HG03575 (cell line): ENCODE data around the gene RBCK1.
"Not testable (repeated sequence)": the region's sequence is repeated elsewhere in the genome, so short reads cannot be mapped to it uniquely, and the experiment has no call there.

Source experiments
- ATAC-seq: cut with Tn5 transposase; IDR thresholded peaks from one replicate; pipeline ENCODE4 v1.9.1; 2021; ENCODE audit not compliant: unreplicated experiment, insufficient number of reproducible peaks, low FRiP score; ENCODE audit errors: extremely low read depth

Gene RBCK1

GRCh38 chr20:407953-408842, at the start of gene RBCK1:
TSS of gene RBCK1 (plus strand) at chr20:408299. CDS start at chr20:408758, 459 bp downstream.
- ATAC-seq = no peak

DNA sequence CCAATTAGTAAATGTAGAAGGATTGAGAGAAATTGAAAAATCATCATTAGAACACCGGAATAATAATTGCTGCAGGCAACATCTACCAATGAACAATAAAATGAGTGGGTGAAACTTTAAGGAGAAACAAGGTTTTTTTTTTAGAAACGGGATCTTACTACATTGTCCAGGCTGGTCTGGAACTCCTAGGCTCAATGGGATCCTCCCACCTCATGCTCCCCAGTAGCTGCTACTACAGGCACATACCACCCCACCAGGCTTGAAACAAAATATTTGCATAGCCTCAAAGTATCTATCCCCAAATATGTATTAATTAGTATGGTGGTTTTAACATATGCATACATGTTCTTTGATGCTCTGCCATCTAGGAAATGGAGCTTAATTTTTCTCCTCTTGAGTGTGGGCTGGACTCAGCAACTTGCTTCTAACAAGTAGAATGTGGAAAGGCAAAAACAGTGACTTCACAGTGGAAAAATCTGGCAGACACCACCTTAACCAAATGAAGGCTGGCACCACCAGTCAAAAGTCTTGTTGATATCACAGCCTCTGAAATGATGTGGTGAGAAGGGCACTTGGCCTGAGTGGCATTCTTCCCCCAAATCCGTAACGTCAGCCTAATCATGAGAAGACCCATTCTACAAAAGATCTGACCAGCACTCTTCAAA, 49.1 kb upstream of the RBCK1 start:
- no peak for ATAC-seq

- ATAC-seq = no peak
These were observed 46.5 kb upstream of the RBCK1 start for GRCh38 chr20:361561-361960.

DNA sequence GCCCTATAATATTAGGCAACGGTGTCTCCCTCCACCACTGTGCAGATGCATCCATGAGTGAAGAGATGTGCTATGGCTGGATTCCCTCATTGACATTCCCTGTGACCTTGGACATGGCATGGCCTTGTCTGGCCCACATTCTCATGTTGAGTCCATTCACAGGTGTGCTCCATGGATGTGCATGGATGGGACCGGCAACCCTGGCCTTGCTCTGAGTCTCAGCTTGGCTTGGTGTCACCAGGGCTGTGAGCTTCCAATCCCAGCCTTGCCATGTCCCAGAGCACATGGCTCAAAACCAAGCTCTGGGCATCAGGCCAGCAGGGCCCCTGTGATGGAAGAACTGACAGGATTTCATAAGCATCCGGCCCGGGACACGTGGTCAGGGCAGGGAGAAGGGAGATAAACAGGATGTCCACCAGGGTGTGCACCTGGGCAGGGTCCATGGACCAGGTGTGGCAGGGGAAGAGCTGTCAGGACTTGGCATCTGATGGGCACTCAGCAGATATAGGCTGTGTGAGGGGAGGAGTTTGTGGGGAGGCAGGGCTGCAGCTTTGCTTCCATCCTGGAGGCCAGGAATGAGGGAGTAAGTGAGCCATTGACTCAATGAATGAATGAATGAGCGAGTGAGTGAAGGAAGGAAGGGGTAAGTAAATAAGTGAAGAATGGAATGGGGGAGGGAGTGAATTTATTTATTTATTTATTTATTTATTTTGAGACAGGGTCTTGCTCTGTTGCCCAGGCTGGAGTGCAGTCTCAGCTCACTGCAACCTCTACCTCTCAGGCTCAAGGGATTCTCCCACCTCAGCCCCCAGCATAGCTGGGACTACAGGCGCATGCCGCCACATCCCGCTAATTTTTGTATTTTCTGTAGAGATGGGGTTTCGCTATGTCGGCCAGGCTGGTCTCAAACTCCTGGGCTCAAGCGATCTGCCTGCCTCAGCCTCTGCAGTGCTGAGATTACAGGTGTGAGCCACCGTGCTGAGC, 45.5 kb upstream of the RBCK1 start:
- no peak for ATAC-seq

- no peak for ATAC-seq
These were observed 44.6 kb upstream of the RBCK1 start for GRCh38 chr20:363319-364078.

- no peak for ATAC-seq
These were observed 42.9 kb upstream of the RBCK1 start for GRCh38 chr20:364905-365794.

DNA sequence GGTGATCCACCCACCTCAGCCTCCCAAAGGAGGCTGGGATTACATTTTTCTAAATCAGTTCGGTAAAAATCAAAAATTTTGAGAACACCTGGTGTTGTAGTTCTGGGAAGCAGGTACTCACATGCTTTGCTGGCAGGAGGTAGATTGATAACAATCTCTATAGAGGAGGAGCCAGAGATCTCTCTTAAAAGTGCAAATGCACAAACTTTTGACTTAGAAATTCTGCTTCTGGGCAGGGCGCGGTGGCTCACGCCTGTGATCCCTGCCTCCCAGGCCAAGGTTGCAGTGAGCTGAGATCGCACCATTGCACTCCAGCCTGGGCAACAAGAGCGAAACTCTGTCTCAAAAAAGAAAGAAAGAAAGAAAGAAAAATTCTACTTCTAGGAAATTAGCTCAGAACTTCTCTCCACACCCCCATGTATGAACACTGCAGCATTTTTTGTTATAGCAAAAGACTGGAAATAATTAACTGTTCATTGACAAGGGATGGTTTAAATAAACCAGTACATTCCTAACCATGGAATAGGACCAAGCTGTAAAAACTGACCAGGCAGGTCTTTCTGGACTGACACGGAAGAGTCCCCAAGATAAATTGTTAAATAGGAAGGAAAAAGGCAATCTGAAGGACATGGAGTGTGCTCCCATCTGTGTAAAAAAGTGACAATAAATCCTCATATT, 41.9 kb upstream of the RBCK1 start:
- no peak for ATAC-seq

DNA sequence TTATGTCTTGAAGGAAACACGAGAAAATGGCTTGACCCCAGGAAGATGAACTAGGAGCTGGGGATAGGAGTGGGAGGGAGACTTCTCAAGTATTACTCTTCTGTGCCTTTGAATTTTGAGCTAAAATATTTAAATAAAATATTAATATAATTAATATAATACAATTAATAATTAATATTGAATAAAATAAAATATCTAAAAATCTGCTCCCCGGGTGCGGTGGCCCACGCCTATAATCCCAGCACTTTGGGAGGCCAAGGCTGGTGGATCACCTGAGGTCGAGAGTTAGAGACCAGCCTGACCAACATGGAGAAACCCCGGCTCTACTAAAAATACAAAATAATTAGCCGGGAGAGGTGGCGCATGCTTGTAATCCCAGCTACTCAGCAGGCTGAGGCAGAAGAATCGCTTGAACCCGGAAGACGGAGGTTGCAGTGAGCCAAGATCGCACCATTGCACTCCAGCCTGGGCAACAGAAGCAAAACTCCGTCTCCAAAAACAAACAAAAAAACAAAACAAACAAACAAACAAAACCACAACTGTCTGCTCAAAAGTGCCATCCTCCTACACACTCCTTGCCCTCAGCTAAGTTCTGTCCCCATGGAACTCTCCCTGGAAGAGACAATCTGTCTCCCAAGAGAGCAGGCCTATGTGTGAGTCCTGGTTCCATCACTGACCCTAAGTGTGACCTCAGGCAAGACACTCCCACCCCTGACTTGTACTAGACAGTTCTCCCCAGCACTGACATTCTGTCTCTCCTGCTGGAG, 41.2 kb upstream of the RBCK1 start:
- ATAC-seq = no peak

GRCh38 chr20:367486-367887, 40.6 kb upstream of the RBCK1 start:
- ATAC-seq = no peak

DNA sequence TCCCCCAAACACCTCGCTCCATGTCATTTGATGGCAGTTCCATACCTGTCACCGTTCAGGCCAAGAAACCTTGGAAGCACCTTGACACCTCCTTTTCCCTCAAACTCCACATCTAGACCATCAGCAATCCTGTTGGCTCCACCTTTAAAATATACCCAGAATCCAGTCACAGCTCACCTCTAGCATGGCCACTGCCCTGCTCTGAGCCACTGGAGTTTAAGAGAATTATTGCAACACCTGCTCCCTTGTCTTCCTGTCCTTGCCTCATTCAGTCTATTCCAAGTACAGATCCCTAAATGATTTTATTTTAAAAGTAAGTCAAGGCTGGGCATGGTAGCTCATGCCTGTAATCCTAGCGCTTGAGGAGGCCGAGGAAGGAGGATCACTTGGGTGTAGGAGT, 39.2 kb upstream of the RBCK1 start:
- no peak for ATAC-seq

- ATAC-seq = no peak
These were observed 37.9 kb upstream of the RBCK1 start for GRCh38 chr20:370151-370600.

- ATAC-seq = no peak
These were observed 36.9 kb upstream of the RBCK1 start for GRCh38 chr20:370977-371754.

DNA sequence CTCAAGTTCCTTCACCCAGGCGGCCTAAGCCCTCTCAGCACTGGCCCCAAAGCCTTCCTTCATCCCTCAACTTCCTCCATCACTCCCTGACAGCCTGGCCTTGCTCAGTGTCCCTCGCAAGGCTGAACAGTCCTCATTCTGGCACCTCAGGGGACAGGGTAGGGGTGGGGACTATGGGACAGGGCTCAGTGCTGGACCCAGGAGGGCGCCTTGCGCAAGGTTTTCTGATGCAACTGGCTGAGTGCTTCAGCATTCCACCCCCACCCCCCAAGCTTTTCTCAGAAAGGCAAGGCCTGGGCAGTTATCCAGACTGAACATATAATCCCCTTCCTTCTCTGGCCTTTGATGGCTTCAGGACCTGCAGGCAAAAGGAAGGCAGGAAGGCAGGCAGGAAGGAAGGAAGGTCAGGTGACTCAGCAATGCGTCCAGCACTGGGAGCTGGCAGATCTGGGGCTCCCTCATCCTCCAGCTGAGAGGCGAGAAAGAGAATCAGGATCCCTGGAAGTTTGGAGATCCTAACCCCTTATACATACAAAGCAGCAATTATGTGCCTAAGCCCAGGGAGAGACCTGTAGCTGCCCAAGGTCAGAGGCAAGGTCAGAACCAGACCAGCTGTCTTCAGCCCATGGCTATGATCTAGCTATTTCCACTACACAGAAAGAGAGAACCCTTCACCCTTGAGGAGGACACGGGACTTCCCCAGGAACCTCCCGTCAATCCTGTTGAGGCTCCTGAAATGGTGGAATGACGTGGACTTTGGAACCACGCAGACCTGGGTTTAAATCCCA, 36.1 kb upstream of the RBCK1 start:
- no peak for ATAC-seq

DNA sequence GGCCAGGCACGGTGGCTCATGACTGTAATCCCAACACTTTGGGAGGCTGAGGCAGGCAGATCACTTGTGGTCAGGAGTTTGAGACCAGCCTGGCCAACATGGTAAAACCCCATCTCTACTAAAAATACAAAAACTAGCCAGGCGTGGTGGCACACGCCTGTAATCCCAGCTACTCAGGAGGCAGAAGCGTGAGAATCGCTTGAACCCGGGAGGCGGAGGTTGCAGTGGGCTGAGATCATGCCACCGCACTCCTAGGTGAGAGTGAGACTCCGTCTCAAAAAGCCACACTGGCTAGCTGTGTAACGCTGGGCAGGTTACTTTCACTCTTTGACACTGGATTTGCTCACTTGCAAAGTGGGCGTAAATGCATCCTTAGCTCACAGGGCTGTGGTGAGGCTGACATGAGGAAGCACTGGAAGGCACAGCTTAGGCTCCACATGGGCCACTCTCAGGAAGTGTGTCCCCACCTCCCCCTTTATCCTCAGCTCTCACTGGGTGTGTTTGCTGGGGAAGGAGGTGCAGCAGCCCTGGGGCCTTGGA, 35.5 kb upstream of the RBCK1 start:
- ATAC-seq = not testable (repeated sequence)
